Activated CD4-positive, alpha-beta T cell treated with anti-CD3 and anti-CD28 coated beads, Interleukin-2, amount 10 ng/mL, durations not matched to agents 7 days and 5 days (primary cell): ENCODE data around the gene COL23A1. TPM values are rescaled to one million over a fixed set of nuclear protein-coding genes. Genes with fewer than 3 reads are reported as not detected.

Source experiments
- CTCF ChIA-PET: fragments of 350-600 bp; sonication (Branson Sonifier 250); formaldehyde crosslinking; loops from one replicate; lab custom pipeline; 2021; ENCODE audit warnings: antibody characterized with exemption; lab: Charles Lee
- POLR2A ChIA-PET: fragments of 350-600 bp; sonication (Branson Sonifier 250); formaldehyde crosslinking; loops from one replicate; lab custom pipeline; 2021; ENCODE audit warnings: antibody characterized with exemption; lab: Charles Lee
- DNase-seq: peaks from one replicate; pipeline ENCODE4 v3.0.0-alpha.2; 2020
- H3K27ac Mint-ChIP-seq: one replicate; pipeline ENCODE4 v1.8.0; 2021; ENCODE audit warnings: mild to moderate bottlenecking, moderate library complexity, mixed read lengths
- H3K27me3 Mint-ChIP-seq: one replicate; pipeline ENCODE4 v1.8.0; 2021; ENCODE audit warnings: mixed read lengths
- H3K36me3 Mint-ChIP-seq: one replicate; pipeline ENCODE4 v1.8.0; 2021; ENCODE audit warnings: low read depth, mixed read lengths
- H3K4me1 Mint-ChIP-seq: one replicate; pipeline ENCODE4 v1.8.0; 2021; ENCODE audit warnings: mixed read lengths
- H3K4me3 Mint-ChIP-seq: one replicate; pipeline ENCODE4 v1.8.0; 2021; ENCODE audit warnings: mild to moderate bottlenecking, moderate library complexity, mixed read lengths
- H3K9me3 Mint-ChIP-seq: one replicate; pipeline ENCODE4 v1.8.0; 2021; ENCODE audit warnings: mixed read lengths
- total RNA-seq, 2 experiments: library from RNA; stranded (reverse); gene quantifications; one replicate each; pipeline ENCODE4 v1.2.3, GENCODE V29; 2021

Gene COL23A1
- total RNA-seq, 2 experiments from 2014 or later = 0.27 TPM; not detected in 1

GRCh38 chr5:178532236-178532635, 58.0 kb downstream of the COL23A1 start:
- Mint-ChIP-seq H3K27me3 (no peaks in the 10 kb centered on the region), H3K9me3 (no peaks in the 10 kb centered on the region), H3K4me1 (no peaks in the 10 kb centered on the region), H3K36me3 (no peaks in the 10 kb centered on the region), H3K27ac (no peak overlapping the region), H3K4me3 (no peak overlapping the region)
- DNase-seq = no peak
- ChIA-PET CTCF (no interaction called here), POLR2A (no interaction called here)

GRCh38 chr5:178531786-178532185, 58.4 kb downstream of the COL23A1 start:
- POLR2A ChIA-PET = no interaction called here

GRCh38 chr5:178530526-178530925, 59.7 kb downstream of the COL23A1 start:
- no peak for DNase-seq
- Mint-ChIP-seq H3K9me3 (no peaks in the 10 kb centered on the region), H3K36me3 (no peaks in the 10 kb centered on the region), H3K27me3 (no peaks in the 10 kb centered on the region), H3K4me1 (no peaks in the 10 kb centered on the region), H3K4me3 (no peak overlapping the region), H3K27ac (no peak overlapping the region)
- ChIA-PET CTCF (interaction anchor here (0.7 kb wide), 1 partner anchor 115 kb away, joined by 3 read pairs; no protein-coding TSS in a partner anchor), POLR2A (no interaction called here)

More at GRCh38 chr5:178531786-178532185, 58.4 kb downstream of the COL23A1 start:
- H3K9me3 Mint-ChIP-seq = no peaks in the 10 kb centered on the region
- no peaks in the 10 kb centered on the region for H3K4me1 Mint-ChIP-seq
- no peak overlapping the region for H3K4me3 Mint-ChIP-seq
- H3K27ac Mint-ChIP-seq = no peak overlapping the region
- no peak for DNase-seq
- no peaks in the 10 kb centered on the region for H3K36me3 Mint-ChIP-seq
- CTCF ChIA-PET = no interaction called here
- no peaks in the 10 kb centered on the region for H3K27me3 Mint-ChIP-seq

GRCh38 chr5:178529080-178529479, 61.1 kb downstream of the COL23A1 start:
- Mint-ChIP-seq H3K27me3 (no peaks in the 10 kb centered on the region), H3K9me3 (no peaks in the 10 kb centered on the region), H3K27ac (no peak overlapping the region), H3K4me3 (no peak overlapping the region), H3K36me3 (no peaks in the 10 kb centered on the region), H3K4me1 (no peaks in the 10 kb centered on the region)
- no peak for DNase-seq
- ChIA-PET POLR2A (no interaction called here), CTCF (no interaction called here)

- Mint-ChIP-seq H3K36me3 (no peaks in the 10 kb centered on the region), H3K4me1 (no peaks in the 10 kb centered on the region), H3K4me3 (no peak overlapping the region), H3K27ac (no peak overlapping the region), H3K9me3 (no peaks in the 10 kb centered on the region), H3K27me3 (no peaks in the 10 kb centered on the region)
- DNase-seq = no peak
- ChIA-PET CTCF (no interaction called here), POLR2A (no interaction called here)
These were observed 62.5 kb downstream of the COL23A1 start for GRCh38 chr5:178527458-178528307.

GRCh38 chr5:178526773-178527457, 63.3 kb downstream of the COL23A1 start:
- ChIA-PET CTCF (no interaction called here), POLR2A (no interaction called here)
- Mint-ChIP-seq H3K27me3 (no peaks in the 10 kb centered on the region), H3K9me3 (no peaks in the 10 kb centered on the region), H3K27ac (no peak overlapping the region), H3K36me3 (no peaks in the 10 kb centered on the region), H3K4me3 (no peak overlapping the region), H3K4me1 (no peaks in the 10 kb centered on the region)
- no peak for DNase-seq

GRCh38 chr5:178525906-178526732, 64.1 kb downstream of the COL23A1 start:
- DNase-seq = no peak
- H3K27ac Mint-ChIP-seq = no peak overlapping the region
- H3K4me3 Mint-ChIP-seq = no peak overlapping the region
- no peaks in the 10 kb centered on the region for H3K4me1 Mint-ChIP-seq
- no peaks in the 10 kb centered on the region for H3K27me3 Mint-ChIP-seq
- no peaks in the 10 kb centered on the region for H3K36me3 Mint-ChIP-seq
- POLR2A ChIA-PET = no interaction called here
- H3K9me3 Mint-ChIP-seq = no peaks in the 10 kb centered on the region
- CTCF ChIA-PET = no interaction called here

GRCh38 chr5:178524093-178524882, 65.9 kb downstream of the COL23A1 start:
- Mint-ChIP-seq H3K27me3 (no peaks in the 10 kb centered on the region), H3K4me3 (no peak overlapping the region), H3K27ac (no peak overlapping the region), H3K9me3 (no peaks in the 10 kb centered on the region), H3K4me1 (no peaks in the 10 kb centered on the region), H3K36me3 (no peaks in the 10 kb centered on the region)
- CTCF ChIA-PET = no interaction called here
- DNase-seq = no peak
- POLR2A ChIA-PET = no interaction called here

- Mint-ChIP-seq H3K27me3 (no peaks in the 10 kb centered on the region), H3K9me3 (no peaks in the 10 kb centered on the region), H3K4me3 (no peak overlapping the region), H3K27ac (no peak overlapping the region), H3K4me1 (no peaks in the 10 kb centered on the region), H3K36me3 (no peaks in the 10 kb centered on the region)
- POLR2A ChIA-PET = no interaction called here
- CTCF ChIA-PET = interaction anchor here (0.6 kb wide), 1 partner anchor 118 kb away, joined by 3 read pairs; no protein-coding TSS in a partner anchor
- no peak for DNase-seq
These were observed 67.8 kb downstream of the COL23A1 start for GRCh38 chr5:178522361-178522760.

GRCh38 chr5:178520851-178521250, 69.3 kb downstream of the COL23A1 start:
- no peak for DNase-seq
- no peak overlapping the region for H3K4me3 Mint-ChIP-seq
- POLR2A ChIA-PET = no interaction called here
- no peaks in the 10 kb centered on the region for H3K4me1 Mint-ChIP-seq
- H3K27ac Mint-ChIP-seq = no peak overlapping the region
- no peaks in the 10 kb centered on the region for H3K9me3 Mint-ChIP-seq
- CTCF ChIA-PET = no interaction called here
- H3K27me3 Mint-ChIP-seq = no peaks in the 10 kb centered on the region
- no peaks in the 10 kb centered on the region for H3K36me3 Mint-ChIP-seq

- H3K4me3 Mint-ChIP-seq = no peak overlapping the region
- H3K27ac Mint-ChIP-seq = no peak overlapping the region
- POLR2A ChIA-PET = no interaction called here
- H3K27me3 Mint-ChIP-seq = no peaks in the 10 kb centered on the region
- no peaks in the 10 kb centered on the region for H3K4me1 Mint-ChIP-seq
- CTCF ChIA-PET = no interaction called here
- no peaks in the 10 kb centered on the region for H3K9me3 Mint-ChIP-seq
- no peaks in the 10 kb centered on the region for H3K36me3 Mint-ChIP-seq
- no peak for DNase-seq
These were observed 70.4 kb downstream of the COL23A1 start for GRCh38 chr5:178519804-178520203.

GRCh38 chr5:178519155-178519554, 71.0 kb downstream of the COL23A1 start:
- ChIA-PET CTCF (no interaction called here), POLR2A (no interaction called here)
- no peaks in the 10 kb centered on the region for H3K4me1 Mint-ChIP-seq
- DNase-seq = no peak
- no peaks in the 10 kb centered on the region for H3K9me3 Mint-ChIP-seq
- no peaks in the 10 kb centered on the region for H3K27me3 Mint-ChIP-seq
- H3K4me3 Mint-ChIP-seq = no peak overlapping the region
- H3K36me3 Mint-ChIP-seq = no peaks in the 10 kb centered on the region
- H3K27ac Mint-ChIP-seq = no peak overlapping the region
